Glomerular endothelial cell (primary cell): Measurements from ENCODE around the gene PRAMEF5. TPM values are rescaled to one million over a fixed set of nuclear protein-coding genes. Genes with fewer than 3 reads are reported as not detected.
"Not testable (repeated sequence)": the region's sequence is repeated elsewhere in the genome, so short reads cannot be mapped to it uniquely, and the experiment has no call there.

Source experiments
- DNase-seq: peaks from one replicate; pipeline ENCODE4 v3.0.0-alpha.2; 2011; ENCODE audit warnings: low read depth, low spot score; ENCODE audit errors: extremely low read depth
- total RNA-seq: library from RNA; depleted of rRNA; stranded (reverse); fragments of >200 nt; gene quantifications from 2 replicates; pipeline ENCODE4 v1.2.3, GENCODE V29; 2015

Gene PRAMEF5
- total RNA-seq, result not detected in 2 replicates

DNA sequence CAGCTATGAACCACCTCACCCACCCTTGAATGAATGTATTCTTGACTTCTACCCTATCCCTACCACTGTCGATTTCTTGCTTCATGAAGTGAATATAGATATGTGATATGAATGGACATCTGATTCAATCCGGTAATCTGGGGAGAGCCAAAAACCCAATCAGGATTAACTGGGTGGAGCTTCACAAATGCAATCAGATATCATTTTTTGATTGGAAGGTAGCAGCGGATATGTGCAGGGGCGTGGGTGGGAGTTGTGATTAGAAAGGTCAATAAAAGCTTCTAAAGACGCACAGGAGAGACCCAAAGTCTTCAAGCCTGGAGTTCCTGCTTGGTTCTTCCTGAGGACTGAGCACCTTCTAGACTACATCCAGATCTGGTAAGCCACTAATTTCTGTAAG lies at the start of gene PRAMEF5:
Gene PRAMEF5, plus strand, starts transcription at position 301 of the 400 bp plus-strand sequence. CDS start 5,071 bp downstream, outside the sequence.
- DNase-seq, result not testable (repeated sequence)

DNA sequence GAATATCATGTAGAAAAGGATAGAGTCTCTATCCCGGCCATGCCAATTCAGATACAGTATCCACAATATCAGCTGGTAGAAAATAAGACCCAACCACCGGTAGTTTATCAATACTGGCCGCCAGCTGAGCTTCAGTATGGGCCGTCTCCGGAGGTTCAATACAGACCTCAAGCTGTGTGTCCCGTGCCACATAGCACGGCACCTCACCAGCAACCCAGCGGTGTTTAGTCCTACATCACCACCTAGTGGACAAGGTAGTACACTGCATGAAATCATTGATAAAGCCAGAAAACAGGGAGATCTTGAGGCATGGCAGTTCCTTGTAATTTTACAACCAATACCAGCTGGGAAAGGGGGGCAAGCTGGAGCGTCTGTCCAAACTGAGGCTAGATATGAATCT lies 45.3 kb upstream of the PRAMEF5 start:
- not testable (repeated sequence) for DNase-seq

DNA sequence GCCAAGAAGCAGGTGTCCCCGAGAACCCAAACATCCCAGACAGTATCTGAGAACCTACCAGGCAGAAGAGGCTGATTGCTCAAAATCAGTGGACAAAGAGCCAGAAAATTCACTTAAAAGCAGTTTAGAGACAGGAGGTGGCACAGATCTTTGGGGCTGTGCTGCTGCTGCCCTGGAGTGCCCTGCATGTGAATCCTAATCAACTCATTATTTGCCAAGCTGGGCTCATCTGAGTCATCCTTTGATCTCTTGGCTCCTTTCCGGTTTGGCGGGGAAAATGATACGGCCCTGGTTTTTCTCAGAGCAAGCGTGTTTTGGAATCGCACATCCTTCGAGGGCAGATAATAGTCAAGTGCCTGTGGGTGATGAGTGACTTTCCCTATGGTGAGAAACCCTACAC lies 37.4 kb upstream of the PRAMEF5 start:
- not testable (repeated sequence) for DNase-seq

DNA sequence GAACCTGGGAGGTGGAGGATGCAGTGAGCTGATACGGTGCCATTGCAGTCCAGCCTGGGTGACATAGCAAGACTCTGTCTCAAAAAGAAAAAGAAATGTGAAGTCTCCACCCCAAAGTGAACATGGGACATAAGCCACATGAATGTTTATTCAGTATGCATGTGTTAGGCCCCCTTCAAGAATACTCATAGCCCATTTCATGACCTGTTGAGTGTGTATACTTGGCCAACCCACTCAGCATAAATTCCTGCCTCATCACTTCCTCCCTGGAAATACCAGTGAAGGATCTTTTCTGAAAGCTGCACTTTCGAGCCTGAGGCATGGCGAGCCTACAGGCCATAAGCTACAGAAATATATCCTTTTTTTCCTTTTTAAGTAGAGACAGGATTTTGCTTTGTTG lies 34.8 kb upstream of the PRAMEF5 start:
- DNase-seq, result not testable (repeated sequence)

DNA sequence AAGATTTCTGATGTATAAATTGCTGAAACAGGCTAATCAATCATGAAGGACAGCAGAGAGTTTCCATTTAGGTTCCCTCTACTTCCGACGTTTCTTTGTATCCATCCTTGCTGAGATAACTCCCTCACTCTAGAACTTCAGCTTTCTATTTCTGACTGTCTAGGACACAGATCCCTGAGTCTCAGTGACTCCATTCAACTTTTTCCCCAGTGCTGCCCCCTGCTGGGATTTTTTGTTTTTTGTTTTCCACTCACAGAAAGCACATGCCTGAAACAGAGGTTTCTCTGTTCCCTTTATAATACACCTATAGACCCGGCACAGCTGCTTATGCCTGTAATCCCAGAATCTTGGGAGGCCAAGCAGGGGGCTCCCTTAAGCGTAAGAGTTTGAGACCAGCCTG lies 31.2 kb upstream of the PRAMEF5 start:
- not testable (repeated sequence) for DNase-seq

DNA sequence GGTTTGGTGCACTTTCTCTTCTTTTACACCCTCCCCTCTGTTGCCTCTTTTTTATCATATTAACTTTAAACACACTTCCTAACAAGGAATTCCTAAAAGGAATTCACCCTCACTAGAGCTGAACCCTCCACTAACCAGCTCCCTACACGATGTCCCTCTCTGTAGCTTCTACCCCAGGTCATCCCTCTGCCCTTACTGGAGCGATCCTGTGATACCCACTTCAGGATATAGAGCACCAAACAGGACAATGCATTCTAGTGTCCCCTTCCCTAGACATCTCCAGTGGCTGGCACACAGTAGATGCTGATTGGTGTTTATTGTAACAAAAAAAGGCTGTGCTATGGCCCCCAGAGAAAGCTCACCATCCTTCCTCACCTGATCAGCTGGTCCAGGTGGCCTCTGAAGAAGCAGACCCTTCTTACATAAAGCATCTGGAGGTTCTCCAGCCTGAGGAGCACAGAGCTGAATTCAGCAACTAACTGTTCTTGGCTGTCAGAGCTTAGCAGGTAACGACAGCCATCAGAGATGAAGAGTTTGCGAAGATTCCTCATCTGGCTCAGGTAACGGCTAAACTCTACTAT lies 29.4 kb upstream of the PRAMEF5 start:
- DNase-seq, result no peak

DNA sequence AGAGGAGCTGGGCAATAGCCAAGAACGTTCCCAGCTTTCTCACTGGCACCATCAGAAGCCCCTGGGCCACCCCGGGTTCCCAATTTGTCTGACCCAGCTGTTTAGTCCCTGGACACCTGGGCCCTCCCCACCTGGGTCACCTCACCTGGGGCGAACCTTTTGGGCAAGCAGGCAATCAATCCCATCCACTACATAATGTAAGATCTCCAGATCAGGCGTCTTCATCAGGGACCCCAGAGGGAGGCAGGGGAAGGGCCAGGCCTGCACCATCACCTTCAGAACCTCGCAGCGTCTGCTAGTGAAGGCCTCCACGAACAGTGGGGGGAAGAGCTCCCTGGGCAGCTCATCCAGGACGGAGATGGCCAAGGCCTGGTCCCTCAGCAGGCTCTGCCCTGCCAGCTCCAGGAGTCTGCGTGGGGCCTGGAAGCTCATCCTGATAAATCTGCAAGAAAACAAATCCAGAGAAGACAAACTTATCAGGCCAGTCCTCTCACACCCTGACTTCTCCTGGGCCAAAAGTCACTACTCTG lies 28.3 kb upstream of the PRAMEF5 start, which contains the start of gene PRAMEF18:
Gene PRAMEF18, minus strand, starts transcription at position 480 of the 530 bp plus-strand sequence. Its CDS starts 48 bp downstream, at position 432.
- not testable (repeated sequence) for DNase-seq

DNA sequence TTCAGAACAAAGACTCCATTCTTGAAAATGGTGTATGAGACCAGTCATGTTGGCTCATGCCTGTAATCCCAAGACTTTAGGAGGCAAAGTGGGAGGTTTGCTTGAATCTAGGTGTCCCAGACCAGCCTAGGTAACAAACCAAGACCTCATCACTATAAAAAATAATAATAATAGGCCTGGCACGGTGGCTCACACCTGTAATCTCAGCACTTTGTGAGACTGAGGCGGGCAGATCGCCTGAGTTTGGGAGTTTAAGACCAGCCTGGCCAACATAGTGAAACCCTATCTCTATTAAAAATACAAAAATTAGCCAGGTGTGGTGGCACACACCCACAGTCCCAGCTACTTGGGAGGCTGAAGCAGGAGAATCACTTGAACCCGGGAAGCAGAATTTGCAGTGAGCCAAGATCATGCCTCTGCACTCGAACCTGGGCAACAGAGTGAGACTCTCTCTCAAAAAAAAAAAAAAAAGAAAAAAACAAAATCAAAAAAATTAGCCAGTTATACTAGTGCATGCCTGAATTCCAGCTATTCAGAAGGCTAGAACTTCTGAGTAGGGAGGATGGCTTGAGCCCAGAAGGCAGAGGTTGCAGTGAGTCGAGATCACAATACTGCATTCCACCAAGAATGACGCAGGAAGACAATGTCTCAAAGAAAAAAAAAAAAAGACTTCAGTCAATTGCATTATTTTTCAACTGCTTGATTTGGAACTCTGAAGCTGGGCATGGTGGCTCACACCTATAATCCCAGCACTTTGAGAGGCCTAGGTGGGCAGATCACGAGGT lies 26.5 kb upstream of the PRAMEF5 start:
- DNase-seq, result not testable (repeated sequence)

DNA sequence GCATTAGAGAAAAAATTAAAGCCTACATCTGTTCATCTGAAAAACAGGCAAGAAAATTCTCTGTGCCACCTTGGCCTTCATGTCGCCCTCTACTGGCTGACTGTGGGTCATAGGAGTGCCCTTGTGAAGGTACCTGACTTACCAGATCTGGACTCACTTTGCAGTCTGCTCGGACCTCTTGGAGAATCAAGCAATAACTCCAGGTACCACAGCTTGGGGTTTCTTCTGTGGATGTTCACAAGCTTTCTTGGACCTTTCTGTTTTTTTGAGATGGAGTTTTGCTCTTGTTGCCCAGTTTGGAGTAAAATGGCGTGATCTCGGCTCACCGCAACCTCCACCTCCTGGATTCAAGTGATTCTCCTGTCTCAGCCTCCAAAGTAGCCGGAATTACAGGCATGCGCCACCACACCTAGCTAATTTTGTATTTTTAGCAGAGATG lies 25.6 kb upstream of the PRAMEF5 start:
- DNase-seq, result no peak

DNA sequence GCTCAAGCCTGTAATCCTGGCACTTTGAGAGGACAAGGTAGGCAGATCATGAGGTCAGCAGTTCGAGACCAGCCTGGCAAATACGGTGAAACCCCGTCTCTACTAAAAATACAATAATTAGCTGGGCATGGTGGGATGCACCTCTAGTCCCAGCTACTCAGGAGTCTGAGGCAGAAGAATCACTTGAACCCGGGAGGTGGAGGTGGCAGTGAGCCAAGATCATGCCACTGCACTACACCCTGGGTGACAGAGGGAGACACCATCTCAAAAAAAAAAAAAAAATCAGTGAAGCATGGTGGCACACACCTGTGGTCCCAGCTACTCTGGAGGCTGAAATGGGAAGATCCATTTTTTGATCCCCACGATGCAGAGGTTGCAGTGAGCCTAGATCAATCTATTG lies 23.9 kb upstream of the PRAMEF5 start:
- not testable (repeated sequence) for DNase-seq

DNA sequence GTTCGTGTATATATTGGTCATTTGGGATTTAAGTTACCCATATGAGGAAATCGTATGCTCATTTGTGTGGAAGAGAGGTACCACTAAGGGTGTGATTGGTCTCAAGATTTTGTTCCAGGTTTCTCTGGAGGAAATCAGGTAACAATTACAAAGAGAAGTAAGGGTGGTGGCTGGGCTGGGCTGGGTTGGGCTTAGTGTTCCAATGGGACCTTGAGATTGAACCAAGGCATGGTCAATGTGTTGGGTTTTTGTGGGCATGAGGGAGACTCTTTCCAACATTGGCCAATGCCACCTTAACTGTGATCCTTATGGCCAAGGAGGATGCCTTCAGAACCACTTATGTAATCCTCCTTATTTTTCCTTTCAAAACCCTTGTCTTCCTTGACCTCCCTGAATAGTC lies 23.4 kb upstream of the PRAMEF5 start:
- not testable (repeated sequence) for DNase-seq

DNA sequence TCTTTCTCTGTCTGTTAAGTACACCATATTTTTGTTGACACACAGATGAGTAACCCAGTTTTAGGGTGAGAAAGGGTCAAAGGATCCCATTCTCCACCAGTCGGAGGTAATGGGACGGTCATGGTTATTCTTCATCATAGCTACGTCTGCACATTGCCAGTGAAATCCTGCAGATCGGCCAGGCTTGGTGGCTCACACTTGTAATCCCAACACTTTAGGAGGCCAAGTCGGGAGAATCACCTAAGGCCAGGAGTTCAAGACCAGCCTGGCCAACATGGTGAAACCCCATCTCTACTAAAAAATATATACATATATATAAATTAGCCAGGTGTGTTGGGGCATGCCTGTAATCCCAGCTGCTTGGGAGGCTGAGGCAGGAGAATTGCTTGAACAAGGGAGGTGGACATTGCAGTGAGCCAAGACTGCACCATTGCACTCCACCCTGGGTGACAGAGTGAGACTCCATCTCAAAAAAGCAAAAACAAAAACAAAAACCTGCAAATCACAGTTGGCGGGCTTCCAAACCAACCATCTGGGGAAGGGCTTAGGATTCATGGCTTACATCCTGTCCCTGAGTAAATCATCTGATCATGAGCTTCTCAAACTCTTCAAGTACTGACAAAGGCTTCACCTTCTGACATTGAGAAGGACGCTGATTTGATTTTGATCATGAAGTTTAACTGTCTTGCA lies 22.8 kb upstream of the PRAMEF5 start:
- DNase-seq, result not testable (repeated sequence)

DNA sequence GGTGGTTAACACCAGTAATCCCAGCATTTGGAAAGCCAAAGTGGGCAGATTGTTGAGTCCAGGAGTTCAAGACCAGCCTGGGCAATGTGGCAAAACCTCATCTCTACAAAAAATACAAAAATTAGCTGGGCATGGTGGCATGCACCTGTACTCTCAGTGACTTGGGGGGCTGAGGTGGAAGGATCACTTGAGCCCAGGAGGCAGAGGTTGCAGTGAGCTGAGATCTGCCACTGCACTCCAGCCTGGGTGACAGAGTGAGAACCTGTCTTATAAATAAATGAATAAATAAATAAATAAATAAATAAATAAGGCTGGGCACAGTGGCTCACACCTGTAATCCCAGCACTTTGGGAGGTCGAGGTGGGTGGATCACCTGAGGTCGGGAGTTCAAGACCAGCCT lies 21.9 kb upstream of the PRAMEF5 start:
- not testable (repeated sequence) for DNase-seq

DNA sequence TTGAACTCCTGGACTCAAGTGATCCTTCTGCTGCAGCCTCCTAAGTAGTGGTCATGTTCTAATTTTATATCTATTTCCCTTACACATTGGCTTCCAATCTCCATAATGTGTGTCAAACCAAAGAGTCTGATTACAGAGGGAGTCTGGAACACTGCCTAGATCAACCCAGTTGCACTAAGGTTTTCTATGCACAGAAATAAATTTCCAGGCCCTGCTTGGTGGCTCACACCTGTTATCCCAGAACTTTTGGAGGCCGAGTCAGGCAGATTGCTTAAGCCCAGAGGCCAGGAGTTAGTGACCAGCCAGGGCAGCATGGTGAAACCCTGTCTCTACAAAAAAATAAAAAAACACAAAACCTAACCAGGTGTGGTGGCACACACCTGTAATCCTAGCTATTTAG lies 19.9 kb upstream of the PRAMEF5 start:
- not testable (repeated sequence) for DNase-seq

DNA sequence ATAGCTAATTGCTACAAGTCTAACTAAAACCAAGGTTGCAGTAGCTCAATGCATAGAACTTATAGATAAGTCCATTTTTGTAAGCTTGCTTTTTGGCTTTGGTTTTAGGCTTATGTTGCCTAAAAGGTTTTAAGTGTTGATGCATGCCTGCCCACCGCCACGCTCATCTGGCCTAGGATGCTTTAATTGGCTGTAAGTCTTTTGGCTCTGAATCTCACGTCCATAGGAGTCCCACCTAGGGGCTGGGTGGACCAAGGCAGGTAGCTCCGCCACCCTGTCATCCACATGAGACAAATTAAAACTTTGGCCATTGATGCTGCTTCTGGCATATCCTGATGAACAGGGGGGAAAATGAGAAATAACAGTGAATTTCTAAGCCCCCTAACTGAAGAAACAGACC lies 16.4 kb upstream of the PRAMEF5 start:
- not testable (repeated sequence) for DNase-seq

DNA sequence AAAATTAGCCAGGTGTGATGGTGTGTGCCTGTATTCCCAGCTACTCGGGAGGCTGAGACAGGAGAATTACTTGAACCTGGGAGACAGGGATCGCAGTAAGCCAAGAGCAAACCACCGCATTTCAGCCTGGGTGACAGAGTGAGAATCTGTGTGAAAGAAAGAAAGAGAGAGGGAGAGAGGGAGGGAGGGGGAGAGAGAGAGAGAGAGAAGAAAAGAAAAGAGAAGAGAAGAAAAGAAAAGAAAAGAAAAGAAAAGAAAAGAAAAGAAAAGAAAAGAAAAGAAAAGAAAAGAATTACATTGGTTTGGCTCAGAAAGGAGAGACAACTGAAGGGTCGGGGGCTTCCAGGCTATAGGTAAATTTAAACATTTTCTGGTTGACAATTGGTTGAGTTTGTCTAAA lies 14.4 kb upstream of the PRAMEF5 start:
- DNase-seq, result not testable (repeated sequence)

DNA sequence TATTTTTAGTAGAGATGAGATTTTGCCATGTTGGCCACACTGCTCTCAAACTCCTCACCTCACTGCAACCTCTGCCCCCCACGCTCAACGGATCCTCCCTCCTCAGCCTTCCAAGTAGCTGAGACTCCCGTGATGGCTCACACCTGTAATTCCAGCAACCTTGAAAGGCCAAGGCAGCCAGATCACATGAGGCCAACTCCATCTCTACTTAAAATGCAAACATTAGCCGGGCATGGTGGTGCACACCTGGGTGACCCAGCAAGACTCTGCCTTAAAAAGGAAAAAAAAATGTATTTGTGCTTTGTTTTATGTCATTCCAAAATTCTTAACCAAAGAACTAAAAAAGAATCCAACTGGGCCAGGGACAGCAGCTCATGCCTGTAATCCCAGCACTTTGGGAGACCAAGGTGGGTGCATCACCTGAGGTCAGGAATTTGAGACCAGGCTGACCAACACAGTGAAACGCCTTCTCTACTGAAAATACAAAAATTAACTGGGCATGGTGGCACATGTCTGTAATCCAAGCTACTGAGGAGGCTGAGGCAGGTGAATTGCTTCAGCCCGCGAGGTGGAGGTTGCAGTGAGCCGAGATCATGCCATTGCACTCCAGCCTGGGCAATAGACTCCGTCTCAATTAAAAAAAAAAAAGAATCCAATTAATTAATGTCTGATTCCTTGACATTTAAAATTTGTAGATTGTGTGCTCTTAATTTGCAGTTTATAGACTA lies 10.3 kb upstream of the PRAMEF5 start:
- DNase-seq, result not testable (repeated sequence)

DNA sequence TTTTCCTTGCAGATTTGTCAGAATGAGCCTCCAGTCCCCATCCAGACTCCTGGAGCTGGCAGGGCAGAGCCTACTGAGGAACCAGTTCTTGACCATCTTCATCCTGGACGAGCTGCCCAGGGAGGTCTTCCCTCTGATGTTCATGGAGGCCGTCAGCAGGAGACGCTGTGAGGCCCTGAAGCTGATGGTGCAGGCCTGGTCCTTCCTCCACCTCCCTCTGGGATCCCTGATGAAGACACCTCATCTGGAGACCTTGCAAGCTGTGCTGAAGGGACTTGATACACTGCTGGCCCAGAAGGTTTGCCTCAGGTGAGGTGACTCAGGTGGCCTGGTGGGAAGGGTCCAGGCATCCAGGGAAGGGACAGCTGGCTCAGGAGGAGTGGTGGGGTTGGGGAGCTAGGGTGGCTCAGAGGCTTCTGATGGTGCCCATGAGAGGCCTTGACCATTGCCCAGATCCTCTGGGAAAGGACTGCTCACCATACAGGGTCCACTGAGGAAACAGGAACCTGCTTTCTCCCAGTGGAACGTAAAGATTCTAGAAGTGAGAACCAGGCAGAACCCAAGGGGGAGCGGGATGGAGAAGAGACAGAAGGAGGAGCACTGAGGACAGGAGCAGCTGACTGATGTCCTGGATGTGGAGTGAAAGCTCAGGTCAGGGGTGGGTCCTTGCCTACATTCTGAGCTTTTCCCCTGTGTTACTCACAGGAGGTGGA lies 8.0 kb upstream of the PRAMEF5 start:
- DNase-seq, result not testable (repeated sequence)

DNA sequence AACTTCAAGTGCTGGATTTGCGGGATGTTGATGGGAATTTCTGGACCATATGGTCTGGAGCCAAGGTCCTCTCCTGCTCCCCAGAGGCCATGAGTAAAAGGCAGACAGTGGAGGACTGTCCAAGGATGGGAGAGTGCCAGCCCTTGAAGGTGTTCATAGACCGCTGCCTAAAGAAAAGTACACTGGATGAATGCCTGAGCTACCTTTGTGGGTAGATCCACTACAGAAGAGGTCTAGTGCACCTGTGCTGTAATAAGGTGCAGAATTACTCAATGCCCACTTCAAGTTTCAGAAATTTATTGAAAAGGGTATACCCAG lies 7.5 kb upstream of the PRAMEF5 start:
- not testable (repeated sequence) for DNase-seq

DNA sequence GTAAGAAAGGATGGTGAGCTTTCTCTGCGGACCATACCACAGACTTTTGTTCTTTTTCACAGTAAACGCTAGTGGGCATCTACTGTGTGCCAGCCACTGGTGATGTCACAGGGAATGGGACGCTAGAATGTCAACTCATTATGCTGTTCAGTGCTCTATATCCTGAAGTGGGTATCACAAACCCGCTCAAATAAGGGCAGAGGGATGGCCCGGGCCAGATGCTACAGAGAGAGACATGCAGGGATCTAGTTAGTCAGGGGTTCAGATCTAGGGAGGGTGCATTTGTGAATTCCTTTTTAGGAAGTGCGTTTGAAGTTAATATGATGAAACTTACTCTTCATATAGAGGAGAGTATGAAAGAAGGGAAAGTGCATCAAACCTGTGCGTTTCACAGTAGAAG lies 6.9 kb upstream of the PRAMEF5 start:
- not testable (repeated sequence) for DNase-seq
